H4 (cell line): ENCODE measurements around the gene EVX2. TPM values are rescaled to one million over a fixed set of nuclear protein-coding genes. Genes with fewer than 3 reads are reported as not detected.

Source experiments
- DNase-seq: peaks from one replicate; pipeline ENCODE4 v3.0.0-alpha.2; 2015; ENCODE audit warnings: low spot score
- total RNA-seq: library from RNA; depleted of rRNA; stranded (reverse); fragments of >200 nt; shearing (Covaris generic); gene quantifications from 2 replicates; pipeline ENCODE4 v1.2.3, GENCODE V29; 2014

The EVX2 gene
- total RNA-seq, 1 experiment from 2014 or later, result not detected

DNA sequence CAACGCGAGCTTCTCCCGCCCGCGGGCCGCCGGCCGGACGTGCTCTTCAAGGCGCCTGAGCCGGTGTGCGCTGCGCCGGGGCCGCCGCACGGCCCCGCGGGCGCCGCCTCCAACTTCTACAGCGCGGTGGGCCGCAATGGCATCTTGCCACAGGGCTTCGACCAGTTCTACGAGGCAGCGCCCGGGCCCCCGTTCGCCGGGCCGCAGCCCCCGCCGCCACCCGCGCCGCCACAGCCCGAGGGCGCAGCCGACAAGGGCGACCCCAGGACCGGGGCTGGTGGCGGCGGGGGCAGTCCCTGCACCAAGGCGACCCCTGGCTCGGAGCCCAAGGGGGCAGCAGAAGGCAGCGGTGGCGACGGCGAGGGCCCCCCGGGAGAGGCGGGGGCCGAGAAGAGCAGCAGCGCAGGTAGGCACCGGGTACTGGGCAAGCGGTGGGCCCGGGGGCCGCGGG, 24.0 kb upstream of the EVX2 start:
- no peak for DNase-seq

DNA sequence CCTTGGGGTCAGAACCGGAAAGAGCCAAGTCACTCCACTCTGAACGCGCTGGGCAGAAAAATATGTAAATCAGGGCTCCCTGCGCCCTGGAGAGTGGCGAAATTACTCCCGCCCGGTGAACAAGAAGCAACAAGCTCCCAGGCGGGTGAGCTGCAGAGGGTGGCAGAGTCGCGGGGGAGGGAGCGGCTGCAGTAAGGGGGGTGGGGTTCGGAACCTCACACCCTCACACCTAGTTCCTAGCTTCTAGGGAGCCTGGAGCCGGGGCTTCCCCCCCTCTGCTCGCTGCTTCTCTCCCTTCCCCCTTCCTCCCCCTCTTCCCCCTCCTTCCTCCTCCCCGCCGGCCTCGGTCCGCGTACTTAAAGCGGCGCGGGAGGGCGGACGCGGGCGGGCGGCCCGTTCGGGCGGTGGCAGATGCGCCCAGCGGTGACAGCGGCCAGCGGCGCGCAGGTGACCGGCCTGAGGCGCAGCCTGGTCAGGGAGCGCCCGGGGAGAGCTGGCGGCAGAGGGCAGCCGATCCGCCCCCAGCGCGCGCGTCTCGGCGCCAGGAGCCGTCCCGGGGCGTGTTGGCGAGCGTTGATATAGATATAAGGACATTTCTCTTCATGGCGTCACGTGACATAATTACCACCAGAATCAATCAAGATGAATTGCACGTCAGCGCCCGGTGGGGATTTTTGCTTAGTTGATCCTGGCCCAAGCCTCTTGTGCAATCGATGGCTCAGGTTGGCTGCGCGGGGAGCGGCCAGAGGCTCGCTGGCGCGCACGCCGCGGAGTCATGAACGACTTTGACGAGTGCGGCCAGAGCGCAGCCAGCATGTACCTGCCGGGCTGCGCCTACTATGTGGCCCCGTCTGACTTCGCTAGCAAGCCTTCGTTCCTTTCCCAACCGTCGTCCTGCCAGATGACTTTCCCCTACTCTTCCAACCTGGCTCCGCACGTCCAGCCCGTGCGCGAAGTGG, 23.1 kb upstream of the EVX2 start, which contains the start of gene HOXD11:
Gene HOXD11, plus strand, starts transcription at position 700 of the 959 bp plus-strand sequence. Its CDS starts 76 bp downstream, at position 776.
- DNase-seq, result no peak

DNA sequence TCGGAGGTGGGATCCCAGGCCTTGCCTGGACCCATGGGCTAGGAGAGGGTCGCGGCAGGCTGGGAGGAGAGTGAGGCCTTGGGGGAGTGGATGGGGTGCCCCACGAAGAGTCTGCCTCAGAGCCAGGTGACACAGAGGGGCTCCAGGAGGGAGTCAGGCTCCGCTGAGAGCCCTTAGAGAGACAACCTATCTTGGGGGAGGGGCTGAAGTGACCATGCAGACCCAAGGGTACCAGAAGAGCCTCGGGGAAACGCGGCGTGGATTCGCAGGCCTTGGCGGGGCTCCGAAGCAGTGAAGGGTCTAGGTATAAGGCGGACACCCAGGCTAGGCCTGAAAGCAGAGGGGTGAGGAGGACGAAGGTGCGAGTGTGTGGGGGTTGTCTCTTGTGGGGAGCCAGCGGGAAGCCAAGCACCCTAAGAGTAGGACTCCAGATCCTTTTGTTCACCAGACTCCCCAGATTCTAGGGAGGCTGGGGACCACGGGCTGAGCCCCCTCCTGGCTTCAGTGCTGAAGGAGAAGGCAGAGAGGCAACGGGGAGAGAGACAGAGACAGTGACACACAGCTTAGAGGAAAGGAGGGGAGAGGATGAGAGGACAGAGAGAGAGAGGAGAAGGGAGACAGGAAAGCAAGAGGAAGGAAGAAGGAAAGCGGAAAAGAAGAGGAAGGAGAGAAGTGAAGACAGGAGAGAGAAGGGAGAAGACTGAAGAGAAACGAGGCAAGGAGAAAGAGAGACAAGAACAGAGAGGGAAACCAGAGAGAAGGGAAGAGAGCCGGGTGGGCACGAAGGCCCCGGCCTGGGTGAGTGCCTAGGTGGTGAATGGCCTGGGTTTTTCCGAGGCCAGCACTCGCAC, 22.2 kb upstream of the EVX2 start:
- DNase-seq, result no peak

DNA sequence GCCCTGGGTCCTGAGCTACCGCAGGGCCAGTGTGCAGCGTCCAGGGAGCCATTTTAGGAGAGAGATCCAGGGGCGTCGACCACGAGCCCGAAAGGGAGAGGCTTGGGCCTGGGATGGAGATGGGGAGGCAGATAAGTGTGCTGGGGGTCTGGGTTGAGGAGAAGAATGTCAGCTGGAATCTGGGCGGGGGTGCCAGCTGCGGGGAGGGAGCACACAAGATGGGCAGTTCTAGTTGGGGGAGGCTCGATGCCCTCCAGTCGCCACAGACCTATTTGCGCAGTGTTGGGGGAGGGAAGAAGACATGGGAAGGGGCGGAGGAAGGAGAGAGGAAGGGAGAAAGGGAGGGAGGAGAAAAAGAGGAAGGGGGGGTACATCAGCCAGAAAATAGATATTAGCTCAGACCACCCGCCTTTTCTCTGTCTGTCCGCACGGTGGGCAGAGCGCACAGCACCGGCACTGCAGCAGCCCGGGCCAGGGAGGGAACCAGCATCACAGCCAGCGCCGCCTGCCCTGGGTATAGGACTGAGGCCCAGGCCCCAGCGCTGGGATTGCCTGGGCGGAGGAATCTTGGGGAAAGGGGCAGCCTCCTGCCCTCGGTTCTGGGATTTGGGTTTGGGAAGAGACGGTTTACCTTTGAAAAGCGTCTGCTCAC, 21.4 kb upstream of the EVX2 start:
- no peak for DNase-seq

DNA sequence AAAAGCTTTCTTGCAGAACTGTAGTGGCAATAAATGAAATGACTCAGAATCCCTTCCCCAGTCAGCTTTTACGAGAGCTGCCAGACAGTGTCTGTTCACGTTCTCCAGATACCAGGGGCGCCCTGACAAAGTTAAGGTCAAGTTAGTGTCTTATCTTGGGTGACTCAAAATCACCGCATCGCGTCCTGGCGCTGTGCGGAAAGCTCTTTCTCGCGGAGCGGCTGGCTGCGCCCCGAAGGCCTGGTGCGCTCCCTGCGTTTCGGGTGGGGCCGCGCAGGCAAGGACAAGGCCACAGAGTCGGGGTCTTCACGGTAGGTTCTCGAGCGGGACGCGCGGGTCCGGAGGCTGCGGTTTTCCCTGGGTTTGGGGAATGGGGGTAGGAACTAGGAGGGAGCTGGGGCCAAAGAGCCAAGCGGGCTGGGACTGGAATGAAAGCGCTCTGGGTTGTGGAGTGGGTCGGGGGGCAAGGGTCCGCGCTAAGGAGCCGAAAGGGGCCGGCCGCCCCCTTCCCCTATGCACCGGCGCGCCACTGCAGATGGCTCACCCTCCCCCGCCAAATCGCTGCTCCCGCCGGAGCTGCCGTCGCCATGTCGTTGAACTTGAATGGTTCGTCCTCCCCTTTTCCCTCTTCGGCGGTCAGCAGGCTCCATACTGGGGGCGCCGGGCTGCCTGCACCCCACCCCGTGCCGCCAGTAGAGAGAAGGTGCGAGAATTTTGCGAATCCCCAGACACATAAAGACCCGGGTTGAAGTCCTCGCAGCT, 20.7 kb upstream of the EVX2 start:
- DNase-seq, result peak; percentile 42

DNA sequence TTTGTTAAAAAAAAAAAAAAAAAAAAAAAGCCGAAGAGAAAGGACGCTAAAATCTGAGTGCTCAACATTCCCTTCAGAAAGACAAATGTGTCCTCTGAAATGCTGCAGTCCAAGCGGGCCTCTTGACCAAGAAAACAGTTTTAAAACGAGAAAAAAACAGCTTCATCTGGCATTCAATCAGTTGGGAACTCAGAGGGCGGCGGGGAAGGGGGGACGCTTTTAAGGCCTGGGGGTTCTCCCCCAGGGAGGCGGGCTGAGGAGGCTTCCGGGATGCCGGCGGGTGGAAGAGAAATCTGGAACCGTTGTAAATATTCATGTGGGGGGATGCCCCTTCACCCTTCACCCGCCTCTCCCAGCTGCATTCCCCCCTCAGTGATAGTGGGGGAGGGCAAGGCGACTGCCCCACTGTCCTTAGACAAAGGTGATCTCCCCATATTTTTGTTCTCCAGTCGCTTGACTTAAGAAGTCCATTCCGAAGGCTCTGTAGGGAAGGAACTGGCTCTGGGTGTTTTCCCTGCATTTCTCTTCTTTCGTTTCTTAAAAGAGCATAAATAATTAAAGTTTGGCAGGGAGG, 20.1 kb upstream of the EVX2 start:
- no peak for DNase-seq

DNA sequence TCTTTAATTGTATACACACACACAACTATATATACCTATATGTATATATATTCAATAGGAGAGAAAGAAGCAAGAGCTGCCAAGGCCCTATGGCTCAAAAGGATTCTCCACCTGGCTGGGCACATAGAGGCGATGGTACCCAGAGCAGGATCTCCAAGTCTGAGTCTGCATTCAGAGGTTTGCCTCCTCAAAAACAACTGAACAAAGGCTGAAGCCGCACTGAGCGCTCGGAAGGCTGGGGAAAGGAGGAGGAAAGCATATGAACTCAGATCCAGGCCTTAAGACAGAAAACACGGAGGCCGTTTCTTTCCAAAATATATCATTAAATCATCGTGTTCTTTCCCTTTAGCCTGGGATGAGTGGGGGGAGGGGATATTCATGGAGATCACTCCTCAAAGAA, 19.4 kb upstream of the EVX2 start:
- no peak for DNase-seq

DNA sequence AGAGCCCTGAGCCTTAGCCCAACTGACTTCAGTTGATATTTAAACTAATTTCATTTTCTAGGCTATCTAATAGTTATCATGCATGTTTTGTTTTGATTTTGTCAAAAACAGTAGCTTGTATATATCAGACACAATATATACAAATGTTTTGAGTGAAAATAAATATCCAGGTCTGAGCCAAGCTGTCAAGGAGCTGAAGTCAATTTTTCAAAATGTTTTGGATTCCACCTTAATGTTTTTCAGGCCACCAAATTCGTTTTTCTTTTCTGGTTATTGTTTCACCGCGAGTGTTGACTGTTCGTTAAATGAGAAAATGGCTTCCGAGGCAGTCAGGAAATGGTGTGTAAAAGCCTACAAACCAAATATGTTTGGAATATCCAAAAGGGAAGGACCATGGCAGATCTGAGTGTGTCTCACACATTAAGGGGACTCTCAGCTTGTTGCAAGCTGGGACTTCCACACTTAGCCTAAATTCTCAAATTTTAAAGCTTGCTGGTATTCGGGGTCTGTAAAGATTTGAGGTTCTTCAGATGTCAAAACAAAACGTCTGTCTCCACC, 18.6 kb upstream of the EVX2 start:
- DNase-seq, result no peak

DNA sequence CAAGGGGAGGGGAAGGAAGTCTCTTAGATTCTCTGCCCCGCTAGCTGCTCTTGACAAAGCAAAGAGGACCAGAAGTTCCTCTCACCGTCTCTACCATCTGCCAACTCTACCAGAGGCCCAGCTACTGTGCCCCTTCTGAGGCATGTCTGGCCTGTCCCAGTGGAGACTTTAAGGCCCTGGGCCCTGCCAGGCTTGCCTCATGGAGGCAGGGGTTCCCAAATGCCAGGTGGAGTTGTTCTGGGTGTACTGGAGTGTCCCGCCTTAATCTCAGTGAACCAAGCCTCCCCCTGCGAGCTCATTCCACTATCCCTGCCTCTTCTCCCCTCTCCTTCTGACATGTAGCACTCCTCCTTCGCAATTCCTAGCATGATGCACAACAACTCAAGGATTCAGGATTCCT, 18.1 kb upstream of the EVX2 start:
- no peak for DNase-seq

DNA sequence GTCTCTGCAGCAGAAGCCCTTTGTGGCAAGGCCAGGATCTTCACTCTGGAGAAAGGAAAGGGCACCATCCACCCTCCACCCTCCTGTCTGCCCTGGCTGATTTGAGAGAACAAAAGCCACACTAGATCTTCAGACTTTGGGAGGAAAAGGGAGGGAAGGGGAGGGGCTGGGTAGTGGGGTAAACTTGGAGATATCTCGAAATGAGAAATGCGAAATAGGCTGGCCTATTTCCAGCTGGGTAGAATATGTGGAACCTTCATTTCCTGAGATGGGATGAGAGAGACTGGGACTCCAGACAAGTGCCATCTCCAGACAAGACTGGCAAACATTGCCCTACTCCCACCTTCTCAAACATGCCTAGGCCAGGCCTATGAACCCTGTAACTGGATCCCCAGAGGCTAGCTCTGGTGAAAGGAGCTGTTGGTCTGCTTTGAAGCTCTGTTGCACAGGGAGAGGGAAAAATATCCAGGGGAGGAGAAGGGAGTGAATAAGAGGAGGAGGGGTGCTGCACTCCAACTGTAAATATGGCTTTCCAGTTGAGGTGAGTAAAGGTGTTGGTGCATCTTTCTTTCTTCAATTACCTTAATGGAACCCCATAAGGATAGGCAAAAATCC, 17.6 kb upstream of the EVX2 start:
- DNase-seq, result no peak

DNA sequence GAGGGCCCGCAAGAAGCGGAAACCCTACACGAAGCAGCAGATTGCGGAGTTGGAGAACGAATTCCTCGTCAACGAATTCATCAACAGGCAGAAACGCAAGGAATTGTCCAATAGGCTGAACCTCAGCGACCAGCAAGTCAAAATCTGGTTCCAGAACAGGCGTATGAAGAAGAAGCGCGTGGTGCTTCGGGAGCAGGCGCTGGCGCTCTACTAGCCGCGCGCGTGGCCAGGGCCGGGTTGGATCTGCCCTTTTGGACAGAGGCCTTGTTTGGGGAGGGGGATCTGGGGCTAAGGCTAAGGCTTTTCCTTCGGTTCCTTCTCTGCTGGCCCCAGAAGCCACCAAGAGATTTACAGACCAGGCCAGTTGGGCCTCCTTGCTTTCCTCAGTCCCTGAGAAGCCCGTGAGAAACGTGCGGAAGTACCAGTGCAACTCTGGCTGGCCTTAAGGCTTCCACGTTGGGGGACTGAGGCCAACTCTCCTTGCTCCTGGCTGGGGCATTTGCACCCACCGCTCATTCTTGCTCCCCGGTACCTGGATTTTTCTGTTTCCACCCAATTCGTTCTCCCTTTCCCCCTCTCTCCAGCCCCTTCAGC, 16.9 kb upstream of the EVX2 start:
- DNase-seq, result no peak

DNA sequence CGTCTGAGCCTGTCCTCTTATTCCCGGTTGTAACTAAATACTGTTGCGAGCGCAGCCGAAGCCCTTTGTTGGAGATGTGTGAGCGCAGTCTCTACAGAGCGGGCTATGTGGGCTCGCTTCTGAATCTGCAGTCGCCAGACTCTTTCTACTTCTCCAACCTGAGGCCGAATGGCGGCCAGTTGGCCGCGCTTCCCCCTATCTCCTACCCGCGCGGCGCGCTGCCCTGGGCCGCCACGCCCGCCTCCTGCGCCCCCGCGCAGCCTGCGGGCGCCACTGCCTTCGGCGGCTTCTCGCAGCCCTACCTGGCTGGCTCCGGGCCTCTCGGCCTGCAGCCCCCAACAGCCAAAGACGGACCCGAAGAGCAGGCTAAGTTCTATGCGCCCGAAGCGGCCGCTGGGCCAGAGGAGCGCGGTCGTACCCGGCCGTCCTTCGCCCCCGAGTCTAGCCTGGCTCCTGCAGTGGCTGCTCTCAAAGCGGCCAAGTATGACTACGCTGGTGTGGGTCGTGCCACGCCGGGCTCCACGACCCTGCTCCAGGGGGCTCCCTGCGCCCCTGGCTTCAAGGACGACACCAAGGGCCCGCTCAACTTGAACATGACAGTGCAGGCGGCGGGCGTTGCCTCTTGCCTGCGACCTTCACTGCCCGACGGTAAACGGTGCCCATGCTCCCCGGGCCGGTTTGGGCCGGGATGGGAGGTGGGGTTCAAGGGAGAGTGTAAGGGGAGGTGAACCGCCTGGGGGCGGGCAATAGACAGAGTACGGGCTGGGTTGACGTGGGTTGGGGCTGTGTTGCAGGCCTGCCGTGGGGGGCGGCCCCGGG, 16.2 kb upstream of the EVX2 start, which contains the start of gene HOXD12:
Gene HOXD12, plus strand, starts transcription at position 68 of the 819 bp plus-strand sequence. Its CDS starts 7 bp downstream, at position 75.
- DNase-seq, result no peak

DNA sequence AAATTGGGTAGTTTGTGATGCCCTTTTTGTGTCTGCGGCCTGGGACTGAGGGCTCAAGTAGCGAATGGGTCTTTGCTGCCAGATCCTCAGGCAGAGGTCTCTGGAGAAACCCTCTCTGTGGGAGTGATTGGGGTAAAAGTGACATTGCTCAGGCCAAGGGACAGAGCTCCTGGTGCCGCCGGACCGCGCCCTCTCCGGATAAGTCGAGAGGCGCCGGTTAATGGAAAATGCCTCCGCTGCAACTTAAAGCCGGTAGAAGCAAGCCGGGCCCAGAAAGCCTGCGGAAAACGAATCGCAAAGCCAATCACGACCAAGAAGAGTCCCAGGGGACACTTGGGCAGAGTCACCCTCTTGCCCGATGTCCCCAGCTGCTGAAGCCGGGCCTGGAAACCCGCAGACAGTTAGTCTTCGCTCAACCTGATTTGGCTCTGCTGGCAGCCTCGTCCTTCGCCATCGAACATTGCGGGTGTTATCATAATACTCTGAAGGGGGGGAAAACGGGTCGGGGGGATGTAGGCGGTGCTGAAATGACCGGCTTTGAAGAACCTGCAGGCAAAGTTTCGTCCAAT, 15.5 kb upstream of the EVX2 start:
- no peak for DNase-seq

DNA sequence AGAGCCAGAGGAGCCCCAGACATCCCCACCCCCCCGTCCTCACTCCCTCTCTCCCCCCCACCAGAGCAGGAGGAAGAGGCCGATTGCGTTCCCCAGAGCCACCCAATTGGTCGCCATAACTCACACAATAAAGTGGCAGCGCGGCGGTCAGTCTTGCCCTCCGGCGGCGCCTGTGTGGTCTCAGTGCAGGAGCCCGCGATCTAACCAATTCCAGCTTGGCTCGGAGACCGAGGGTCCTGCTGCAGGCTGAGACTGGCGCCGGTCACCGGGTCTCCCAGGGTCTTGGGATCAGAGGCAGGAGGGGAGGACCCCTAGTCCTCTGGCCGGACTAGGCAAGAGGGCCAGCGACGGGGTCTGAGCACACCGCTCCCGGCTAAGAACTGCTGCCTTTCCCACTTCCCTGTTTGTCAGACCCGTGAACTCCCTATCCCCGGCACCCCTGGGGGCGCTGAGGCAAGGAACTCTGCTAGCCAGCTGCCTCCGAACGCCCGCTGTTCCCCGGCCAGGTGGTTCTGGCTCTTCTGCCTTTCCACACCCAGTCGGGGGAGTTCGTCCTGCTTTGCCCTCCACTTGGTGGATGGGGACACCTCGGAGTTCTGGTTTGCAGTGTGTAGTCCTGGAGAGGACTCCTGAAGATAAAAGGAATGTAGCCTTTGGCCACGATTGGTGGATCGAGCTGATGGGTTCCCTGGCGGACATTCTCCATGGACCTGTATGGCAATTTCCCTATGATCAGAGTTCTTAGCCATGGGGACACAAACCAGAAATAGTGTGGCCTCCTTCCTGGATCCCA, 14.8 kb upstream of the EVX2 start:
- no peak for DNase-seq

DNA sequence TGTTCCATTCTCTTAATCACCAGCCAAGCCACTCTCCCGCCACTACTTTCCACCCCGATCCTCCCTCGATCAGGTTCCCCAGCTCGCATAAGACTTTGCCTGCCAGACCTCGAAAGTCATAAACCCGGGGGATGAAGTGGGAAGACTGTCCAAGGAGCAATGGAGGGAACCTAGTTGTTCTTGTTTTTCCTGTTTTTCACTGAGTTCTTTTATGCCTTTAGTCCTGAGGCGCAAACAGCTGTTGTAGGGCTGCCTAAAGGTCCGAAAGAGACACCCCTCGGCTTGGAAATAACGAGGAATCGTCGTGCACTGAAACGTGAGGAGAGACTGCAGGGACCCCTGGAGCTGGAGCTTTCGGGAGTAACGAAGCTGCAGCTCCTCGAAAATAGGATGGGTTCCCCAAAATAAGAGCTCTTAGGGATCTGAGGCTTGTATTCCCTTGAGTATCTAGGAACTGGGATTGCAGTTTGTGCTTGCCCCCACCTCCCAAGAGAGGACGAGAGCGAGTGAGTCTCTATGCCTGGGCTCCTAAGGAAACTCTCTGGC, 14.1 kb upstream of the EVX2 start:
- DNase-seq, result no peak

DNA sequence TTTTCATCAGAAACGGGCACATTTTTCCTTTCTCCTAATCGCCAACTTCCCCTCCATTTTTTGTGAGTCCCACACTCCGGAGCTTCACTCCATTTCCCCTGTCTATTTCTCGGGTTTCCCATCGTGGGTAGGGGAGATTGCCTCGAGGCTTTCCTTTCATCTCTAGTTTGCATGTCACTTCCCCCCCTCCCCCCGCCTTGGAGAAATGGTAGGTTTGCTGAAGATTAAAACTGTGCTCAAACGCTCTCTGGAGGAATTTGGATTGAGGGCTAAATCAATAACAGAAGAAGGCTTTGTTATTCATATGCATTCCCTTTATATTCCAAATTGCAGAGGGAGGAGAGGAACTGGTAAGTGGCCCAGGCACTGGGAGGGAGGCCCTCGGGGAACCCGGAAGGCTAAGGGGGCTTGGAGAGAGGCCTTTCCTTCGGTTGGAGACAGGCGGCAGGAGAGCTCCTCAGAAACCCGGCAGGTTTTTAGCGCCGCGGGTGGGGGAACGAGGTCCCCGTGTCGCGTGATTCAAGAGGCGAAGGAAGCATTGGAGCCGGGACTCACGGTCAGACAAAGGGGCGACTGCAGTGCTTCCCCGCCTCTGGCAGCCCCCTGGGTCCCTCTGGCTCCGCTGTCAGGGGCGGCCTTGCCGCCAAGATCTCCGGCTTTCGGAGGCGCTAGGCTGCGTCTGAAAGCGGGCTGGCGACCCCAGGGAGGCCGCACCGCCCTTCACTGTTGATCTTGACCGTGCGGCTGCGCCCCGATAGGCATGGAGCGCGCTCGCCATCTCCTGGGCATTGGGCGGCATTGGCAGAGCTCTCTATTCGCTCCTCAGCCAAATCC, 13.4 kb upstream of the EVX2 start:
- peak; percentile 82 for DNase-seq
